K562 (cell line): ENCODE results near the gene LILRA6.
"Not testable (repeated sequence)": the region's sequence is repeated elsewhere in the genome, so short reads cannot be mapped to it uniquely, and the experiment has no call there.

Experiments
- ATF7 ChIP-seq: fragments of 450-650 bp; IDR thresholded peaks from 2 replicates; pipeline ENCODE4 v1.7.1; 2014; ENCODE audit warnings: mild to moderate bottlenecking, moderate library complexity
- CTCF ChIP-seq, 3 experiments: IDR thresholded peaks in 2 of 3; conservative IDR thresholded peaks in 1 of 3; 2 replicates each; pipeline ENCODE4 v1.5.1; 2011 to 2012; ENCODE audit warnings: low read length in 3 of 3, mild to moderate bottlenecking in 3 of 3, control low read depth in 2 of 3, improper control_type of control experiment in 1 of 3, inconsistent platforms in 1 of 3, low read depth in 1 of 3, mixed read lengths in 1 of 3, moderate library complexity in 1 of 3; ENCODE audit not compliant: insufficient read depth in 2 of 3
- EGR1 ChIP-seq: fragments of 450-650 bp; conservative IDR thresholded peaks from 2 replicates; pipeline ENCODE4 v1.6.1; 2017; ENCODE audit warnings: mild to moderate bottlenecking
- FOXJ3 ChIP-seq: sonication (generic); formaldehyde crosslinking; IDR thresholded peaks from 2 replicates; pipeline ENCODE4 v1.4.0; 2020; ENCODE audit warnings: mild to moderate bottlenecking, missing genetic modification reagents
- HDAC3 ChIP-seq: fragments of 450-650 bp; IDR thresholded peaks from 2 replicates; pipeline ENCODE4 v1.6.1; 2018; ENCODE audit warnings: borderline replicate concordance, mild to moderate bottlenecking, moderate library complexity; ENCODE audit not compliant: partially characterized antibody
- HMGXB4 ChIP-seq: sonication (generic); formaldehyde crosslinking; IDR thresholded peaks from 2 replicates; pipeline ENCODE4 v1.8.1; 2023; ENCODE audit warnings: mild to moderate bottlenecking, missing genetic modification reagents
- MEF2D ChIP-seq: conservative IDR thresholded peaks from 2 replicates; pipeline ENCODE4 v1.6.1; 2016; ENCODE audit warnings: low read depth, missing genetic modification characterization, missing compliant biosample characterization
- MXI1 ChIP-seq: IDR thresholded peaks from 2 replicates; pipeline ENCODE4 v1.6.1; 2011; ENCODE audit warnings: low read depth, mild to moderate bottlenecking, improper control_type of control experiment, low read length
- POLR2AphosphoS5 ChIP-seq: IDR thresholded peaks from 2 replicates; pipeline ENCODE4 v1.6.1; 2011; ENCODE audit warnings: mild to moderate bottlenecking, low read depth, low read length, moderate library complexity; ENCODE audit not compliant: control insufficient read depth, insufficient read depth
- POLR3A ChIP-seq: IDR thresholded peaks from 2 replicates; pipeline ENCODE4 v1.6.1; 2011; ENCODE audit warnings: borderline replicate concordance, mild to moderate bottlenecking, moderate library complexity; ENCODE audit not compliant: insufficient read length, insufficient read depth; ENCODE audit errors: extremely low read depth
- ZNF24 ChIP-seq: fragments of 450-650 bp; IDR thresholded peaks from 2 replicates; pipeline ENCODE4 v1.6.1; 2016

GRCh38 chr19:54281729-54282075 is 39.1 kb upstream of the LILRA6 start:
- not testable (repeated sequence) for TF ChIP-seq POLR2AphosphoS5; ATF7; POLR3A; FOXJ3; EGR1; ZNF24; HMGXB4 (CRISPR knock-in tag); MEF2D (tag); HDAC3; MXI1; CTCF (IDR thresholded peaks at IDR 0.05 in 2 of 3, conservative IDR thresholded peaks at IDR 0.05 in 1 of 3; ENCODE audit: insufficient read depth in 2 of 3, low read depth in 1 of 3, low read length in 3 of 3)
